ENCODE measurements around the gene SLFN5.
"Not testable (repeated sequence)": the region's sequence is repeated elsewhere in the genome, so short reads cannot be mapped to it uniquely, and the experiment has no call there.

SLFN5 gene

DNA sequence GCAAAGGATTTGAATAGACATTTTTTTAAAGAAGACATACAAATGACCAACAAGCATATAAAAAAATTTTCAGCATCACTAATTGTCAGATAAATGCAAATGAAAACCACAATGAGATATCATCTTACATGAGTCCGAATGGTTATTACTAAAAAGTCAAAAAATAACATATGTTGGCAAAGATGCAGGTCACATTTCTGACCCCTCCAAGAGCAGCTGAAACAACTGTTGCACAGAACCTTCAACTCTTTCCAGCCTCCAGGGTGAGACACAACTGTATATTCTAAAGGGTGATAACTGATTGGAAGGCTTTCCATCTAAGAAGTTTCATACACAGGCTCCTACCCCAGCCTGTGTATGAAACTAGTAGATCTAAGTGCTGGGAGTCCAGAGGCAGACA lies 51.9 kb downstream of the SLFN5 start:
- DNase-seq: no peak

DNA sequence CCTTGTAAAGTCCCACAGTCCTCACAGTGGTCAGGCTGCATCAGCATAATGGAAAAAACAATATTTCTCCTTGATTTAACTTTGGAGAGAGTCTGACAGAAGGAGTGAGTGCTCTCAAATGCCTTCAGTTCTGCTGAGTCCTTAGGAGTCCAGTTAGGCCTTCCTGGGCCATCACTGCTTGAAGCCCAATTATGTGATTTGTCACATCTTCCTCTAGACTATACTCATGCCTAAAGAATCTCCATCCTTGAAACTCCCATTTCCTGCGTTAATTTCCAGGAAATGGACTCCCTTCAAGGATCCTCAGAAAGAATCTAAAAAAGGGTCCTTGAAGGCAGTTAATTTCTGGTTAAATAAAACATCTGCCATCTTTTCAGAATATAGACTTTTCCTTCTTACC lies 52.8 kb downstream of the SLFN5 start:
- no peak for DNase-seq

DNA sequence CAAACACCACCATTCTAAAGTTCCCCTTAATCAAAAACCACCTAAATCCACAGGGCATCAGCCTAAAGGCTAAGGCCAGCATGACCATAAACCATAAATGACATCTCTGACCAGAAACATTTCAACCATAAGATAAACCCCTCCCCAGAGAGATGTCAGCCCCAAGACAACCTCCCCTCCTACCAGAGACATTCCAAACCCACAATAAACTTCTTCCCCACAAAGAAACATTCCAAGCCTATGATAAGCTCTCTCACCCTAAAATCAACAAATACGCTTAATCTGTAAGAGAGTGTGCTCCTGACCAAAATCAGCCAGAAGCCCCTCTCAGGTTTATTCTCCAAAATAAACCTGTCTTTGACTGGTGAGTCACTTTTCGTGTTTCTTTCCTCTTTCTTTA lies 54.8 kb downstream of the SLFN5 start:
- no peak for DNase-seq

DNA sequence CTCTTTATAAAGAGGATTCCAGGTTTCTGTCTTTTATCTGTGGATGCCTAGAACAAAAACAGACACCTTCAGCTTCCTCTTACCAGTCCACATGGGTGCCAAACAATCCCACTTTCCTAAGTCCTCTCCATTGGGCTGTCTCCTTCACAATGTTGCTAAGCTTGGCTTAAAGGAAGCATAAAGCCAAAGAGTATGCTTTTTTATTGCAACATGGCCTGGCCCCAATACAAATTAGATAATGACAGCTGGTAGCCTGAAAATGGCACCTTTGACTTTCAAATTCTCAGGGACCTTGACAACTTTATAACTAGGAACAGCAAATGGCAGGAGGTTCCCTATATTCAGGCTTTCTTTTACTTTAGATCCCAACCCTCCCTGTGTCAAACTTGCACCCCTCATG lies 55.8 kb downstream of the SLFN5 start:
- no peak for DNase-seq

DNA sequence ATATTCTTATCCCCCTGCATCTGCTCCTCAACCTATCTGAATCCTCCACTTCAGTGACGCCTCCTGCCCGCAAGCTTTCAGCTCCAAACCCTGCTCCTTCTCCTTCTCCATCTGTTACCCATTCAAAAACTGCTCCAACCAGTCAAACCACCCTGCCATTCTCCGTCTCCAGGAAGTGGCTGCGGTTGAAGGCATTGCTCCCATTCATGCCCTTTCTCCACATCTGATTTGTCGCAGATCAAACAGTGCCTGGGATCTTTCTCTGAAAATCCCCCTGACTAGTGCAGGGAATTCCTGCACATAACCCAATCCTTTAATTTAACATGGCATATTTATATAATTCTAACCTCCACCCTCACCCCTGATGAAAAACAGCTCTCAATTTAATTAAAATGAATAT lies 56.3 kb downstream of the SLFN5 start:
- DNase-seq: no peak

DNA sequence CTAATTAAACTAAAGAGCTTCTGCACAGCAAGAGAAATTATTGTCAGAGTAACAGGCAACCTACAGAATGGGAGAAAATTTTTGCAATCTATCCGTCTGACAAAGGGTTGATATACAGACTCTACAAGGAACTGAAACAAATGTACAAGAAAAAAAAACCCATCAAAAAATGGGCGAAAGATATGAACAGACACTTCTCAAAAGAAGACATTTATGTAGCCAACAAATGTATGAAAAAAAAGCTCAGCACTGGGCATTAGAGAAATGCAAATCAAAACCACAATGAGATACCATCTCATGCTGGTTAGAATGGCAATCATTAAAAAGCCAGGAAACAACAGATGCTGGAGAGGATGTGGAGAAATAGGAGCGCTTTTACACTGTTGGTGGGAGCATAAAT lies 66.5 kb downstream of the SLFN5 start:
- not testable (repeated sequence) for DNase-seq

DNA sequence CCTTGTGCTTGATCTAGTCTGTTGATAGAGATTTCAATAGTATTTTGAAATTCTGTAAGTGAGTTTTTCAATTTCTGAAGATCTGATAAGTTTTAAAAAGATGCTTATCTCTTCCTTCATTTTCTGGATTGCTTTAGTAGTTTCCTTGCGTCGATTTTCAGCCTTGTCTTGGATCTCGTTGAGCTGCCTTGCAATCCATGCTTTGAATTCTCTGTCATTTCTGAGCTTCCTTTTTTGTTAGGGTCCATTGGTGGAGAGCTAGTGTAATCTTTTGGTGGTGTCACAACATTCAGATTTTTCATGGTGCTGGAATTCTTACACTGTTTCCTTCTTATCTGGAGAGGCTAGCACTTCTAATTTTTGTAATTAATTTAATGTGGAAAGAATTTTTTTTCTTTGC lies 69.5 kb downstream of the SLFN5 start:
- DNase-seq: no peak

DNA sequence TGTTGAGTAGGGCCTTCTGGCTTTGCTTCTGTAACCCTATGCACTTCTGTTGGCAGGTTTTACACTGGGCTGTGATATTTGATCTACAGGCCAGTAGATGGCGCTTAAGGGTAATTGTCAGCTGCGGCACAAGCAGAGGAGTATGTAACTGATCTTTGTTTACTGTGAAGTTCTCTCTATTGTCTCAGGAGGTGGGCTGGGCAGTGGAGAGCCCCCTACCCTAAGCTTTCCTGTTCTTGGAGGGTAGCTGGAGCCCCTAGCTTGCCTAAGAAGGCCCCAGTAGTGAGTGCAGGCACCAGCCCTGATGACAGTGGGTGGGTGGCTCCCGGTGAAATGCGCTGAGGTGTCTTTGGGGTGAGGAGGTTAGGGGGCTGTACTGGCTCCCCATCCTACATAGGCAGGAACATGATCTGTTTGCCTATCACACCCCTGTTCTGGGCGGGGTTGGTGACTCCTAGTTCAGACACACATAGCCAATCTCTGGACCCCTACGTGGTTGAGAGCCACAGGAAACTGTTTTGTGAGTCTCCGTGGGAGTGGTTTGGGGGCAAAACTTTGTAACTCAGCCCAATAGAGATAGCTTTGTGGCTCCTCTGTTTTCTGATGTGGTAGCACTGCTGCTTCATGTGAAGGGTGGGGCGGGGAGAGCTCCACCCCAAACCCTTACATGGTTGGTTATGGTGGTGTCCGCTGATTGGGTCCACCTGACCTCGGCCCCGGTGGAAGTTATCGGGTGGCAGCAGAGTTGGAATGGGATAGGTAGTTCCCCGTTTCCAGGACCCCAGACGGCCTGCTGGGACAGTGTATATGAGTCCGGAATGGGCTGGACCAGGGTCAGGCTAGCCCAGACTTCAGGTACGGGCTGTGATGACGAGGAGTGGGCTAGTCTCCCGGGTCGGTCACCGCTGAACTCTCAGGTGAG lies 70.2 kb downstream of the SLFN5 start:
- peak; percentile 88 for DNase-seq

DNA sequence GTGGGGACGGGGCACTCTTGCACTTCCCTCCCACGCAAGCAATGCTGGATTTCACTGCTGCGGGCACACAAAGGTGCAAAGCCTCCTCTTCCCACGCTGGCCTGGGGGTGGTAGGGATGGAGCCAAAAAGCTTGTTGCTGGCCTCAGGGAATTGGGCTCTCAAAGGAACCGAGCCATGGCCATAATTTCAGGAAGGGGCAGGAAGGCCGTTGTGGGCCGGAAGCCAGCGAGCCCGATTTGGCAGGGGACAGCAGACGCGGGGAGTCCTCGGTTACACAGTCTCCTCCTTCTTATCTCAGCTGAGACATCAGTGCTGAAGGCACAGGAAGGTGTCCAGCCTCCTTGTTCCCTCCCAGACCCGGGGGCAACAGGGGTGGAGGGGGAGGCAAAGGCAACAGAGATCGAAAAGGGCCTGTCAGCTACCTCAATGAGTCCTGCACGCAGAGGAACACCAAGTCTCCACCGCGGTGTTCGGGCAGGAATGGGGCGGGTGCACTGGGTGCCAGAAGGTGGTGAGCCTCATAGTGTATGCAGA lies 71.1 kb downstream of the SLFN5 start:
- DNase-seq: peak; percentile 69

DNA sequence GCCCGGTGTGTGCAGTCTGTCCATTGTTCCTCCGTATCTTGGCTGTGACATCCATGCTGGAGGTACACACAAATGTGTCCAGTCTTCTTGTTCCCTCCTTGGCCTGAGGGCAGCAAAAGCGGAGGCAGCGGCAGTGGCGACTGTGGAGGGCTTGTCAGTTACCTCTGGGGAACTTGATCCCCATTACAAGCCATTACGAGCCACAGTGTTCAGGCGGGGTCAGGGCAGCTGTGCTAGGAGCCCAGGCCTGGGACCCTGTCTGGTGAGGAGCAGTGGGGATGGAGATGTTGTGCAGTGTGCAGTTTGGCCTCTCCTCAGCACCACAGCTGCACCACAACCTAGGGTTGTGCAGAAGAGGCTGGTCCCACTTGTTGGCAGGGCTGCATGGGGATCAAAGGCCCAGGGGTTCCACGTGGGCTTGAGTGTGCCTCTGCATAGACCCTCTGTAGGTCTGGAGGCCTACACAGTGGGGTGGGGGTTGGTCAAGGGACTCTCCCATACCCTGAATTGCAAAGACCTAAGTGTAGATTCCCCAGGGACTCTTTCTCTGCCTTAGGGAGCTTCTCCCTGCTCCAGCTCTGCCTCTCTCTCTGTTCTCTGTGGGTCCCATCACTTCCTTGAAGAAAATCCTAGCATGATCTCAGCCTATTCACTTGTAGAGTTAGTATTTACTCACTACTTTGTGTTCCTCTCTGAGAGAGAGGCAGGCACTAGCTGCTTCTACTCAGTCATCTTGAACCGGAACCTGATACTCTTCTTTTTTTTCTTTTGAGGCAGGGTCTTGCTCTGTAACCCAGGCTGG lies 71.7 kb downstream of the SLFN5 start:
- no peak for DNase-seq

DNA sequence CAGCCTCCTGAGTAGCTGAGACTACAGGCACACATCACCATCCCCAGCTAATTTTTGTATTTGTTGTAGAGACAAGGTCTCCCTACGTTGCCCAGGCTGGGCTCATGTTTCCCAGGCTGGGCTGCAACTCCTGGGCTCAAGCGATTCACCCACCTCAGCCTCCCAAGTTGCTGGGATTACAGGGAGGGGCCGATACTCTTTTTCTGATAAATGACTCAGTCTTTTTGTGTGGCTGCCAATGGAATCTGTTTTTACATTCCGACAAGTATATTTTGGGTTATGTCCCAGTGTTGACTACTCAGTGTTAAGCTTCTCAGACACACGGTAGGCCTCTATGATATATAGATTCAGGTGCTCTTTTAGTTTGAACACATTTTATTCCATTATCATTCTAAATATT lies 72.4 kb downstream of the SLFN5 start:
- no peak for DNase-seq

DNA sequence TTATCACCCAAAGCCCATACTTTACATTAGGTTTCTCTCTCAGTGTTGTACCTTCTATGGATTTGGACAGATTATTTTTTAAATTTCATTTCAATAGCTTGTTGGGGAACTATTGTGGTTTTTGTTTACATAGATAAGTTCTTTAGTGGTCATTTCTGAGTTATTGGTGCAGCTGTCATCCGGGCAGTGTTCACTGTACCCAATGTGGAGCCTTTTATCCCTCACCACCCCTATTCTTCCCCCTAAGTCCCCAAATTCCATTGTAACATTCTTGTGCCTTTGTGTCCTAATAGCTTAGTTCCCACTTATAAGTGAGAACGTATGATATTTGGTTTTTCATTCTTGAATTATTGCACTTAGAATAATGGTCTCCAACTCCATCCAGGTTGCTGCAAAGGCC lies 73.1 kb downstream of the SLFN5 start:
- DNase-seq: no peak

DNA sequence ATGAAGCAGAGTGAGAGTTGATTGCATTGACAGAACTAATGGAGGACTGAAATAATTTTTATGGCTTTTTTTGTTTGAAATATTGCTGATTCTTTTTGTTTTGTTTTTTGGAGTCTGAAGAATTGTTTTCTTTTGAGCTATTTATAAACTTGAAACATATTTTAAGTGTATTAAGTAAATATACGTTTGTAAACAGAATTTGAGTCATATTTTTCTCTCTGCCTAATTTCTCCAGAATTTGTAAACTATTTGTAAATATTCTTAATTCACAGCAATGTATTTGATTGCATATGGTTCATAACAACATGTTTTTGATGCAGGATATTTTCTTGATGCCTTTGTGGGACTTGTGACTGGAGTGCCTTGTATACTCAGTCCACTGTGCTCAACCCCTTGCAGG lies 79.9 kb downstream of the SLFN5 start:
- no peak for DNase-seq

Measured in activated CD8-positive, alpha-beta memory T cell treated with anti-CD3 and anti-CD28 coated beads for 24 hours (primary cell).